ENCODE results near the gene C19orf85. TPM values are rescaled to one million over a fixed set of nuclear protein-coding genes. Genes with fewer than 3 reads are reported as not detected.

Gene C19orf85
- not detected for total RNA-seq

DNA sequence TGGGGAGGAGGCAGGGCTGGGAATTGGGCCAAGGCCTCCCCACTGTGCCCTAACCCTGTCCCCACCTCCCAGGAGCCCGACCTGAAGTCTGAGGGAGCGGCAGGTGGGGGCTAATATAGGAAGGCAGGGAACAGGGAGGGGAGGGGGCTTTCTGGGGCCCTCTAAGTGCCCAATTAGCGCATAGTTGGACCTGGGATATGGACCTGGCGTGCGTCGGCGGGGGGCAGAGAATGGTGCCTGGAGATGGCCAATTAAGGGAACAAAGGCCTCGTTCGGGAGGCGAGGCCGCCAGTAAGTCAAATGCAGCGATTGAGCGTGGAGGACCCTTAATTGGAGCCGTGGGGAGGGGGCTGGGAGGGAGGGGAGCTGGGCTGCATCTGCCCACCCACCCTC is at the start of gene C19orf85:
Gene C19orf85 (minus strand): TSS at position 90 of the 393 bp plus-strand sequence. CDS start 197 bp downstream, outside the sequence.
- intact Hi-C loops (cut with DNase I) = loop anchor here (5.0 kb wide), 2 partner anchors 158 to 182 kb away; partner anchors contain the start of genes BRSK1, HSPBP1 and ZNF784
- no peaks in the 10 kb centered on the region for H3K27me3 ChIP-seq

DNA sequence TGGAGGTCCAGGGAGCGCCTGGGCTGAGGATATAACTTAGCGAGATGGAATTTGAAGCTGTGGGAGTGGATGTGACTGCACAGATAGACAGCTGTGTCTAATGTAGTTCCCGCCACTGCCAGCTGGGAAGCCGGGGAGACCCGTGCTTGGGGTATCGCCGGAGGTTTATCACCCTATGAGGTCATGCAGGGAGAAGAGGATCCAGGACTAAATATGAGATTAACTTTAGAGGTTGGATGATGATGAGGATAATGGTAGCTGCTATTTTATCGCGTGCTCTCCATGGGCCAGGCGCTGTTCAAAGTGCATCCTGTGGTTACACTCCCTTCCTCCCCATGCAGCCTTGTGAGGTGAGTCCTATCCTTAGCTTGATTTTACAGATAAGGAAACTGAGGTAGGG is 43.6 kb upstream of the C19orf85 start:
- TF ChIP-seq, protein P1, sequence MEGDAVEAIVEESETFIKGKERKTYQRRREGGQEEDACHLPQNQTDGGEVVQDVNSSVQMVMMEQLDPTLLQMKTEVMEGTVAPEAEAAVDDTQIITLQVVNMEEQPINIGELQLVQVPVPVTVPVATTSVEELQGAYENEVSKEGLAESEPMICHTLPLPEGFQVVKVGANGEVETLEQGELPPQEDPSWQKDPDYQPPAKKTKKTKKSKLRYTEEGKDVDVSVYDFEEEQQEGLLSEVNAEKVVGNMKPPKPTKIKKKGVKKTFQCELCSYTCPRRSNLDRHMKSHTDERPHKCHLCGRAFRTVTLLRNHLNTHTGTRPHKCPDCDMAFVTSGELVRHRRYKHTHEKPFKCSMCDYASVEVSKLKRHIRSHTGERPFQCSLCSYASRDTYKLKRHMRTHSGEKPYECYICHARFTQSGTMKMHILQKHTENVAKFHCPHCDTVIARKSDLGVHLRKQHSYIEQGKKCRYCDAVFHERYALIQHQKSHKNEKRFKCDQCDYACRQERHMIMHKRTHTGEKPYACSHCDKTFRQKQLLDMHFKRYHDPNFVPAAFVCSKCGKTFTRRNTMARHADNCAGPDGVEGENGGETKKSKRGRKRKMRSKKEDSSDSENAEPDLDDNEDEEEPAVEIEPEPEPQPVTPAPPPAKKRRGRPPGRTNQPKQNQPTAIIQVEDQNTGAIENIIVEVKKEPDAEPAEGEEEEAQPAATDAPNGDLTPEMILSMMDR (IDR thresholded peaks at IDR 0.05) = no peak
- H3K4me1 ChIP-seq = peaks cover 2 to 3% of the 10 kb centered on the region in 2 donors
- intact Hi-C loops (cut with DNase I) = no loop called here
- no peak overlapping the region for H3K4me3 ChIP-seq
- no peaks in the 10 kb centered on the region for H3K36me3 ChIP-seq
- no peak overlapping the region for H3K27ac ChIP-seq
- no peaks in the 10 kb centered on the region for H3K9me3 ChIP-seq
- DNase-seq (ENCODE audit: low spot score in 2 of 2) = no peak
- no peaks in the 10 kb centered on the region for H3K27me3 ChIP-seq

More for the DNA sequence above, at the start of gene C19orf85:
- Histone ChIP-seq H3K27ac (no peak within 1 kb of the TSS), H3K36me3 (no peaks in the 10 kb centered on the region), H3K9me3 (no peaks in the 10 kb centered on the region), H3K4me1 (peaks cover 0 to 11% of the 10 kb centered on the region in 2 donors), H3K4me3 (no peak within 1 kb of the TSS)
- DNase-seq (ENCODE audit: low spot score in 2 of 2) = no peak
- TF ChIP-seq, protein P1 (IDR thresholded peaks at IDR 0.05) = no peak

DNA sequence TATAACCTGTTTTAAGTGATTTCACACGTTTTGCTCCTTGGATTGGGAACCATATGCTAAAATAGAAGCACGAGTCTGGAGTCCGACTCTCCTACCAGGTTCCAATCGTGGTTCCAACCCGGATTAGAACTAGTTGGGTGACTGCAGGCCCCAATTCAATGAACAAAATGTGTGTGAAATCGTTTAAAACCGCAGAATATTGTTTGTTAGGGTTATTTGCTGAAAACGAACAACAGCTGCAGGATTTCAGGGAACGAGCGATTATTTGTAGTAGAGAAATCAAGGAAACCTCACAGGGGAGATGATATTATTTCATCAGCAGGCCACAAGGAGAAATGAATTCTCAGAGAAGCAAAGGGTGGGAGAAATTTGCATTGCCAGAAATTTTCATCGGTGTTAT is 40.4 kb upstream of the C19orf85 start:
- peaks cover 2 to 3% of the 10 kb centered on the region in 2 donors for H3K4me1 ChIP-seq
- H3K9me3 ChIP-seq = no peaks in the 10 kb centered on the region
- H3K27me3 ChIP-seq = no peaks in the 10 kb centered on the region
- no peak for DNase-seq (ENCODE audit: low spot score in 2 of 2)
- TF ChIP-seq, protein P1 (IDR thresholded peaks at IDR 0.05) = no peak
- no peak overlapping the region for H3K4me3 ChIP-seq
- no peak overlapping the region for H3K27ac ChIP-seq
- intact Hi-C loops (cut with DNase I) = loop anchor here (1.0 to 5.0 kb wide), 4 partner anchors 18 to 203 kb away; partner anchors contain the start of gene UBE2S
- H3K36me3 ChIP-seq = no peaks in the 10 kb centered on the region

DNA sequence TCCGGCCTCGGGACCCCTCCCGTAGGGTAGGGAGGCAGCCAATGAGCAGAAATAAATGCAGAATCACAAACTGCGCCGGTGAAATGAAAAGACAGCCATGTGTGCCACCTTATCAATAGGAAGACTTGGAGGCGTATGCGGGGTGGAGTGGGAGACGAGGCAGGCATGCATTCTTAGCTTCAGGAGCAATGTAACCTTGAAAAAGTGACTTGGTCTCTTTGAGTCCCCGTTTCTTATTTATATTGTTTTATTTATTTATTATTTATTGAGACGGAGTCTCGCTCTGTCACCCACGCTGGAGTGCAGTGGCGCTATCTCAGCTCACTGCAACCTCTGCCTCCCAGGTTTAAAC is 39.7 kb upstream of the C19orf85 start:
- peak overlapping the region in 1 of 2 donors; percentile 87 for H3K27ac ChIP-seq
- peaks cover 2 to 3% of the 10 kb centered on the region in 2 donors for H3K4me1 ChIP-seq
- TF ChIP-seq, protein P1 (IDR thresholded peaks at IDR 0.05) = peak in 1 of 3 experiments; percentile 10
- H3K36me3 ChIP-seq = no peaks in the 10 kb centered on the region
- peak overlapping the region; percentile 48 to 71 for H3K4me3 ChIP-seq
- no peak for DNase-seq (ENCODE audit: low spot score in 2 of 2)
- H3K9me3 ChIP-seq = no peaks in the 10 kb centered on the region
- H3K27me3 ChIP-seq = no peaks in the 10 kb centered on the region
- intact Hi-C loops (cut with DNase I) = loop anchor here (1.0 to 5.0 kb wide), 4 partner anchors 17 to 202 kb away; partner anchors contain the start of gene UBE2S

DNA sequence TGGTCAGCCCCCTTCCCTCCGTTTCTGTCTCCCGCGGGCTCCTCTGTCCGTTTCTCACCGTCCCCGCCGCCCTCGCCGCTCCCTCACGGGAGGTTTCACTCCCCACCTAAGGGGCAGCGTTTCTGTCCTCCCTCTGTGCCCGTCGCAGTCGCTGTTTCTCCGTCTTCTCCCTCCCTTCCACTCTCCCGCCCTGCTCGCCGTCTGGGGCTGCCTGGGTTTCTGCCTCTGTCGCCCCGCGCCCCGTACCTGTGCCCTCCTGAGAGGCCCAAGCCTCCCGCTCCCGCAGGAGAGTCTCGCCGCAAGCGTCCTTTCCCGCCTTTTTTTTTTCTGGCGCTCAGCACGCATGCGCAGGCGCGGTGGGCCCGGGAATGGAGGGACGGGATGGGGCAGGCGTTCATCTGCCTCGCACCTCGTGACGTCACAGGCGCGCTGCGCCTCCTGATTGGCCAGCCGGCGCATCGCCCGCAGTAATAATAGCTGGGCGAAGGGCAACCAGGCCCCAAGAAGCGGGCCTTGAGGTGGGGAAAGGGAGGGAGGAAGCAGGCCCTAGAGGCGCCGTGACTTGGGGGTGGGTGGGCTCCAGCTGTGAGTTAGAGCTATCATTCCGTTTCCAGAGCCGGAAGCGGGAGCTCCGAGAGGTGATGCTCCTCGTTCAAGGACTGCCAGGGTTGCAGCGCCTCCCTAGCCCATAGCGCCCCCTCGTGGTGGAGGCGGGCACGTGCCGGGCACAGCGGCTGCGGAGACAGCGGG is 39.1 kb upstream of the C19orf85 start:
- Histone ChIP-seq H3K4me3 (peak overlapping the region; percentile 48 to 71), H3K36me3 (no peaks in the 10 kb centered on the region), H3K27ac (peak overlapping the region; percentile 71 to 87), H3K4me1 (peaks cover 2 to 3% of the 10 kb centered on the region in 2 donors), H3K27me3 (no peaks in the 10 kb centered on the region), H3K9me3 (no peaks in the 10 kb centered on the region)
- TF ChIP-seq, protein P1 (IDR thresholded peaks at IDR 0.05) = peak; percentile 99 to 100 (median 99)
- intact Hi-C loops (cut with DNase I) = loop anchor here (1.0 to 5.0 kb wide), 4 partner anchors 16 to 201 kb away; partner anchors contain the start of gene UBE2S
- peak; percentile 73 to 95 for DNase-seq (ENCODE audit: low spot score in 2 of 2)

Data from ascending aorta (tissue), 2 donors.